ENCODE results near the gene CHRND. TPM values are rescaled to one million over a fixed set of nuclear protein-coding genes. Genes with fewer than 3 reads are reported as not detected.

CHRND gene
- total RNA-seq, 2 experiments from 2014 or later, result not detected

DNA sequence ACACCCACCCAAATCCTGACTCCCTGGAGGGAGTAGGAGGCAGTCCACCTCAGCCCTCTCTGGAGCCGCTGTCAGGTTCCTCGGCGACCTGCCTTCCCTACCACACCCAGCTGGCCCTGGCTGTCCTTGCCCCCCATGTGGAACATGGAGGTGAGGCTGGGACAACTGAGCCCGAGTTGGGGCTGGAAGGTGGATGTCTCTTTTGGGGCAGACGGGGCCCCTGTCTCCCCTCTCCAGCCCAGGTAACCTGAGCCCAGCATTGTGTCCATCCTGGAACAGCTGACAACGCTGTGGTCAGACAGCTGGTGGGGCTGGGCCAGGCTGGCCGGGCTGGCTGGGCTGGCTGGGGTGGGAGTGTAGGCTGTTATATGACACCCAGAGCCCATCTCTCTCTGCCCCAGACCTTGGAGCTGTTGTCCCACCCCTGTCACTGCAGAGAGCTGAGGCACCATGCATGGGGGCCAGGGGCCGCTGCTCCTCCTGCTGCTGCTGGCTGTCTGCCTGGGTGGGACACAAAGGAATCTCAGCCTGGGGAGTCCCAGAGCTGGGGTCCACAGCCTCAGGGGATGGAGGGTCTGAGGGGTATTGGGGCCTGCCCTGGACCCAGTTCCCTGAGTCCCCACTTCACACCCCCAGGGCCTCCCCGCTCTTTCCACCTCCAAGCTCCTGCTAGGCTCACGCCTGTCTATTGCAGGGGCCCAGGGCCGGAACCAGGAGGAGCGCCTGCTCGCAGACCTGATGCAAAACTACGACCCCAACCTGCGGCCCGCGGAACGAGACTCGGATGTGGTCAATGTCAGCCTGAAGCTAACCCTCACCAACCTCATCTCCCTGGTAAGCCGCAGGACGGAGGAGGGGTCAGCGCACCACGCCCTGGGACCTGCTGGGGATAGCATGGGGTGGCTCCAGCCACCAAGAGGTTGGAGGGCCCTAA, 13.6 kb downstream of the CHRND start, which contains the start of gene CHRNG:
TSS of gene CHRNG (plus strand) at position 395 of the 934 bp plus-strand sequence. CDS start at position 451, 56 bp downstream.
- DNase-seq (no peak), ATAC-seq (no peak)
- TF ChIP-seq, protein P1, sequence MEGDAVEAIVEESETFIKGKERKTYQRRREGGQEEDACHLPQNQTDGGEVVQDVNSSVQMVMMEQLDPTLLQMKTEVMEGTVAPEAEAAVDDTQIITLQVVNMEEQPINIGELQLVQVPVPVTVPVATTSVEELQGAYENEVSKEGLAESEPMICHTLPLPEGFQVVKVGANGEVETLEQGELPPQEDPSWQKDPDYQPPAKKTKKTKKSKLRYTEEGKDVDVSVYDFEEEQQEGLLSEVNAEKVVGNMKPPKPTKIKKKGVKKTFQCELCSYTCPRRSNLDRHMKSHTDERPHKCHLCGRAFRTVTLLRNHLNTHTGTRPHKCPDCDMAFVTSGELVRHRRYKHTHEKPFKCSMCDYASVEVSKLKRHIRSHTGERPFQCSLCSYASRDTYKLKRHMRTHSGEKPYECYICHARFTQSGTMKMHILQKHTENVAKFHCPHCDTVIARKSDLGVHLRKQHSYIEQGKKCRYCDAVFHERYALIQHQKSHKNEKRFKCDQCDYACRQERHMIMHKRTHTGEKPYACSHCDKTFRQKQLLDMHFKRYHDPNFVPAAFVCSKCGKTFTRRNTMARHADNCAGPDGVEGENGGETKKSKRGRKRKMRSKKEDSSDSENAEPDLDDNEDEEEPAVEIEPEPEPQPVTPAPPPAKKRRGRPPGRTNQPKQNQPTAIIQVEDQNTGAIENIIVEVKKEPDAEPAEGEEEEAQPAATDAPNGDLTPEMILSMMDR (IDR thresholded peaks at IDR 0.05), result no peak
- Mint-ChIP-seq H3K36me3 (ENCODE audit: low read depth) (no peaks in the 10 kb centered on the region), H3K27me3 (peaks cover 4% of the 10 kb centered on the region), H3K27ac (no peak within 1 kb of the TSS), H3K9me3 (peaks cover 2% of the 10 kb centered on the region), H3K4me3 (no peak within 1 kb of the TSS), H3K4me1 (ENCODE audit: low read depth) (peaks cover 9% of the 10 kb centered on the region)
- ChIA-PET POLR2A (interaction anchor here (0.6 to 1.7 kb wide), 3 partner anchors 8 to 14 kb away, joined by 3 to 6 read pairs (median 3); no protein-coding TSS in a partner anchor), CTCF (no interaction called here)
- intact Hi-C loops (cut with micrococcal nuclease), result no loop called here

DNA sequence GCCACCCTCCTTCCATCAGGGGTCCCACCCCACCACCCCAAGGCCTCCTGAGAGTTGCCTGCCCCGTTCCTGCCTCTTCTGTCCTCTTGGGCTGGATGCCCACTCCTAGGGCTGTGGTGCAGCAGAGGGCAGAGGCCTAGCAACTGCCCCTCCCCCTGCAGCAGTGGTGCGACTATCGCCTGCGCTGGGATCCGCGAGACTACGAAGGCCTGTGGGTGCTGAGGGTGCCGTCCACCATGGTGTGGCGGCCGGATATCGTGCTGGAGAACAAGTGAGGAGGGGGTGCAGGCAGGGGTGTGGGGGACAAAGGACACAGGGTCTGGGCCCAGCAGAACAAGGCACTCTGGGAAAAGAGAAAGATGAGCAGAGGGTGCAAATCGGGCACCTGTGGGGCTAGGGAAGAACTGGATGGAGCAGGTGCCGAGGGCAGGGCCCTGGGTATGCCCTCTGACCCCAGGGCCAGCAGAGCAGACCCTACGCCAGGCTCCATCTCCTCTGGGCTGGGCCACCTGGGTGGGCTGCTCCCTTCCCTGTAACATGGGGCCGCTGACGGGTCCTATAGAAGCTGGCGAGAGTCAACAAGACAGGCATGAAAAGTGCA, 14.6 kb downstream of the CHRND start:
- CTCF ChIA-PET, result no interaction called here

GRCh38 chr2:232541195-232541960, 15.4 kb downstream of the CHRND start:
- H3K4me1 Mint-ChIP-seq (ENCODE audit: low read depth), result peaks cover 14% of the 10 kb centered on the region
- DNase-seq (no peak), ATAC-seq (peak; percentile 17)
- POLR2A ChIA-PET, result interaction anchor here (0.7 kb wide), 1 partner anchor 734 kb away, joined by 3 read pairs; no protein-coding TSS in a partner anchor
- peaks cover 12% of the 10 kb centered on the region for H3K36me3 Mint-ChIP-seq (ENCODE audit: low read depth)
- peaks cover under 1% of the 10 kb centered on the region for H3K27me3 Mint-ChIP-seq
- H3K27ac Mint-ChIP-seq, result no peak overlapping the region
- TF ChIP-seq, protein P1 (IDR thresholded peaks at IDR 0.05), result no peak
- intact Hi-C loops (cut with micrococcal nuclease), result no loop called here
- H3K4me3 Mint-ChIP-seq, result no peak overlapping the region
- H3K9me3 Mint-ChIP-seq, result no peaks in the 10 kb centered on the region
- CTCF ChIA-PET, result no interaction called here

More for the DNA sequence above, 14.6 kb downstream of the CHRND start:
- peaks cover 2% of the 10 kb centered on the region for H3K9me3 Mint-ChIP-seq
- H3K36me3 Mint-ChIP-seq (ENCODE audit: low read depth), result peaks cover 5% of the 10 kb centered on the region
- POLR2A ChIA-PET, result interaction anchor here (0.6 to 1.7 kb wide), 3 partner anchors 9 to 15 kb away, joined by 3 to 6 read pairs (median 3); no protein-coding TSS in a partner anchor
- no peak overlapping the region for H3K27ac Mint-ChIP-seq
- intact Hi-C loops (cut with micrococcal nuclease), result no loop called here
- peaks cover 11% of the 10 kb centered on the region for H3K4me1 Mint-ChIP-seq (ENCODE audit: low read depth)
- ATAC-seq, result no peak
- H3K27me3 Mint-ChIP-seq, result peaks cover 2% of the 10 kb centered on the region
- DNase-seq, result no peak
- TF ChIP-seq, protein P1 (IDR thresholded peaks at IDR 0.05), result no peak
- no peak overlapping the region for H3K4me3 Mint-ChIP-seq

DNA sequence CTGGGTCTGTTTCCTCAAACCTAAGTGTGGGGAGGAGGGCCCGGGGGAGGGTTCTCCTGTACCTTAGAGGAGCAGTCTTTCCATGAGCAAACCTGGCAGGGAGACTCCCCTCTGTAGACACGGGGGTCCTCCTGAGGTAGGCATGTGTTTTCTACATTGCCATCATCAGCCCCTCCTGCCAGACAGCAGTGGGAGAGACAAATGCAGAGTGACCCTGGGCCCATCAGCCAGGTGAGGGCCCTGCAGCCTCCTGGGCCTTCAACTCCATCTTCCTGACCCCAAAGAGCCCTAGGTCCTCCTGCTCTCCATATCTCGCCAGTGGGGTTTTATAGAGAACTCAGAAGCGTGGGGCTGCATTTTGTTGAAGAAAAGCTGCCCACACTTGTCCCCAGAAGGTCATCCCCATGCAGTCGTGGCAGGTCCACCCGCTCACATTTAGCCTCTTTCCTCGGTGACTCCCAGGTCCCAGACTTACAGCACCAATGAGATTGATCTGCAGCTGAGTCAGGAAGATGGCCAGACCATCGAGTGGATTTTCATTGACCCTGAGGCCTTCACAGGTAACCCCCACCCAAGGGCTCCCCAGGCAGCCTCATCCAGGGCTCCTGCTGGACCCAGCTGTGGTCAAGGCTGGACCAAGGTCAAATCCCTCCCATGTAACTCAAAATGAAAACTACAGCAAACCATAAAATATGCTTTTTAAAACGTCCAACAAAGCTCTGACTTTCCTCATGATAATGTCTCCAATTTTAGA, 16.2 kb downstream of the CHRND start:
- Mint-ChIP-seq H3K9me3 (no peaks in the 10 kb centered on the region), H3K4me1 (ENCODE audit: low read depth) (peaks cover 17% of the 10 kb centered on the region), H3K27ac (no peak overlapping the region), H3K36me3 (ENCODE audit: low read depth) (peaks cover 20% of the 10 kb centered on the region), H3K27me3 (no peaks in the 10 kb centered on the region), H3K4me3 (no peak overlapping the region)
- POLR2A ChIA-PET, result interaction anchor here (0.7 kb wide), 1 partner anchor 733 kb away, joined by 3 read pairs; no protein-coding TSS in a partner anchor
- TF ChIP-seq, protein P1 (IDR thresholded peaks at IDR 0.05), result no peak
- DNase-seq, result no peak
- no peak for ATAC-seq
- intact Hi-C loops (cut with micrococcal nuclease), result no loop called here
- CTCF ChIA-PET, result no interaction called here
